AG09319 (cell line): ENCODE data around the gene MDH1.

Source experiments
- DNase-seq: peaks from one replicate; pipeline ENCODE4 v3.0.0-alpha.2; 2010; ENCODE audit warnings: low read depth; ENCODE audit errors: extremely low read depth
- CTCF ChIP-seq: IDR thresholded peaks from 2 replicates; pipeline ENCODE4 v1.5.1; 2011; ENCODE audit warnings: low read depth, mild to moderate bottlenecking, inconsistent platforms, low read length, moderate library complexity

Gene MDH1

GRCh38 chr2:63648632-63649031 lies 59.9 kb downstream of the MDH1 start:
- no peak for DNase-seq
- no peak for TF ChIP-seq CTCF

GRCh38 chr2:63649829-63650228 lies 61.1 kb downstream of the MDH1 start:
- no peak for TF ChIP-seq CTCF
- DNase-seq: no peak

GRCh38 chr2:63650756-63651155 lies 62.0 kb downstream of the MDH1 start:
- TF ChIP-seq CTCF: no peak
- DNase-seq: no peak

- no peak for TF ChIP-seq CTCF
- DNase-seq: no peak
These were observed 62.6 kb downstream of the MDH1 start for GRCh38 chr2:63651356-63651755.

- no peak for DNase-seq
- no peak for TF ChIP-seq CTCF
These were observed 63.3 kb downstream of the MDH1 start for GRCh38 chr2:63651861-63652651.

- TF ChIP-seq CTCF: no peak
These were observed 63.9 kb downstream of the MDH1 start for GRCh38 chr2:63652652-63652985.

GRCh38 chr2:63654959-63655358 lies 66.2 kb downstream of the MDH1 start:
- DNase-seq: no peak
- no peak for TF ChIP-seq CTCF

More at GRCh38 chr2:63652652-63652985, 63.9 kb downstream of the MDH1 start:
- no peak for DNase-seq
